Suprapubic skin (tissue), 4 donors: Measurements from ENCODE around the gene CLEC14A. TPM values are rescaled to one million over a fixed set of nuclear protein-coding genes. Genes with fewer than 3 reads are reported as not detected.

Source experiments
- DNase-seq, 2 donors: peaks; one replicate each; pipeline ENCODE4 v3.0.0-alpha.2; 2019; ENCODE audit warnings: low spot score in 2 of 2
- H3K27ac ChIP-seq: fragments of 200-600 bp; sonication (generic); one replicate; pipeline ENCODE4 v1.5.1; 2019
- H3K27me3 ChIP-seq: fragments of 200-600 bp; sonication (generic); one replicate; pipeline ENCODE4 v1.5.1; 2019
- H3K36me3 ChIP-seq: fragments of 200-600 bp; sonication (generic); one replicate; pipeline ENCODE4 v1.5.1; 2019
- H3K4me1 ChIP-seq: fragments of 200-600 bp; sonication (generic); one replicate; pipeline ENCODE4 v1.5.1; 2019
- H3K4me3 ChIP-seq: fragments of 200-600 bp; sonication (generic); one replicate; pipeline ENCODE4 v1.5.1; 2019; ENCODE audit warnings: mild to moderate bottlenecking
- H3K9me3 ChIP-seq: fragments of 200-600 bp; sonication (generic); one replicate; pipeline ENCODE4 v1.5.1; 2019
- EP300 ChIP-seq: sonication (generic); formaldehyde crosslinking; IDR thresholded peaks from one replicate; pipeline ENCODE4 v1.6.1; 2017; ENCODE audit warnings: antibody characterized with exemption
- POLR2A ChIP-seq, 2 donors: fragments of 450-650 bp; IDR thresholded peaks; one replicate each; pipeline ENCODE4 v1.6.1; 2017; ENCODE audit warnings: antibody characterized with exemption in 2 of 2, mild to moderate bottlenecking in 2 of 2, moderate library complexity in 2 of 2
- POLR2AphosphoS5 ChIP-seq, 3 donors: sonication (generic); formaldehyde crosslinking; IDR thresholded peaks; one replicate each; pipeline ENCODE4 v1.6.1; 2017; ENCODE audit warnings: antibody characterized with exemption in 3 of 3
- WGBS: methylation state at CpG from one replicate; pipeline ENCODE4 v1.1.5; 2018; 5-methylcytosine and 5-hydroxymethylcytosine counted together
- total RNA-seq, 4 donors: library from RNA; depleted of rRNA; stranded (reverse); fragments of >200 nt; gene quantifications; one replicate each; pipeline ENCODE4 v1.1.0, GENCODE V29; 2016
- TF ChIP-seq, protein P1 (sequence below), 2 donors: fragments of 200-600 bp in 1 of 2; fragments of 450-650 bp in 1 of 2; sonication (generic) in 1 of 2; IDR thresholded peaks; one replicate each; pipeline ENCODE4 v1.5.1; 2016 to 2019; ENCODE audit warnings: antibody characterized with exemption in 2 of 2, mild to moderate bottlenecking in 1 of 2, moderate library complexity in 1 of 2

CLEC14A gene
- total RNA-seq, 4 donors from 2014 or later, result 5.9 to 18.9 (median 8.6) TPM

DNA sequence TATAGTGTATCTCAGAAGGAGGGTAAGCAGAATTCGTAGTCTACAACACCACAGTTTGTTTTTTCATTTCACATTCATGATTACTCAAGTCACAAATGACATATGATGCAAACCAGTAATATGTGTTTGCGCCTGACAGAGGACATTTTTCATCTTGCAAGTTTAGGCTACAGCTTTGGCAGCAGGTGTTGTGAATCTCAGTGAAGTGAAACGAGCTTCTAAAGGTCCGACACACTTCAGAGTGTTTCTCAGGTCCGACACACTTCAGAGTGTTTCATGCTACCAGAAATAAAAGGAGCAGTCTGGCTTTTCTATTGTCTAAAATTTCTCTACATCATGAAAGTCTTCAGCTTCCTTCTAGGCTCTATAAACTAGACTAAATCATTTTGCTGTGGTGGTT is 22.7 kb downstream of the CLEC14A start:
- TF ChIP-seq POLR2AphosphoS5 (IDR thresholded peaks at IDR 0.05), result no peak
- WGBS, result 56% methylated on average over 5 of the region's 5 CpGs
- no peak overlapping the region for H3K27ac ChIP-seq
- no peak for DNase-seq
- H3K4me1 ChIP-seq, result no peaks in the 10 kb centered on the region
- no peaks in the 10 kb centered on the region for H3K27me3 ChIP-seq
- no peak overlapping the region for H3K4me3 ChIP-seq
- H3K36me3 ChIP-seq, result no peaks in the 10 kb centered on the region
- H3K9me3 ChIP-seq, result no peaks in the 10 kb centered on the region

DNA sequence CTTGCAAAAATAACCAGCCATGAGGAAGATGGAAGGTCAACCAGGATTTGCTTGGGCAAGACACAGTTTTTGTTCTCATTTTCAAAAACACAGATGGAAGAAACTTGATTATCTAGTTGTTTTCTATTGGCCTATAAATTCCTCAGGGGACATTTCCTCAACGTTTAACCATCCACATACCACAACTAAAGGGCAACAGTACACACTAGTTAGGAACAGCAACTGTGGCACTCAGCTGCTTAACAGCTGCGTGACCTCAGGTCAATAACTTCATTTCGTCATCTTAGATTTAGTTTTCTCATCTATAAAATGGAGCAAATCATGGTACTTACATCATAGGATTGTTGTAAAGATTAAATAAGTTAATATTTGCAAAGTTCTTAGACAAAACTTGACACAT is 29.5 kb downstream of the CLEC14A start:
- DNase-seq, result no peak
- Histone ChIP-seq H3K4me3 (no peak overlapping the region), H3K27me3 (no peaks in the 10 kb centered on the region), H3K9me3 (no peaks in the 10 kb centered on the region), H3K4me1 (no peaks in the 10 kb centered on the region), H3K36me3 (no peaks in the 10 kb centered on the region), H3K27ac (no peak overlapping the region)
- WGBS, result 64% methylated on average over 3 of the region's 3 CpGs
- TF ChIP-seq POLR2A (IDR thresholded peaks at IDR 0.05) (no peak), EP300 (no peak), POLR2AphosphoS5 (IDR thresholded peaks at IDR 0.05) (no peak)
- TF ChIP-seq, protein P1, sequence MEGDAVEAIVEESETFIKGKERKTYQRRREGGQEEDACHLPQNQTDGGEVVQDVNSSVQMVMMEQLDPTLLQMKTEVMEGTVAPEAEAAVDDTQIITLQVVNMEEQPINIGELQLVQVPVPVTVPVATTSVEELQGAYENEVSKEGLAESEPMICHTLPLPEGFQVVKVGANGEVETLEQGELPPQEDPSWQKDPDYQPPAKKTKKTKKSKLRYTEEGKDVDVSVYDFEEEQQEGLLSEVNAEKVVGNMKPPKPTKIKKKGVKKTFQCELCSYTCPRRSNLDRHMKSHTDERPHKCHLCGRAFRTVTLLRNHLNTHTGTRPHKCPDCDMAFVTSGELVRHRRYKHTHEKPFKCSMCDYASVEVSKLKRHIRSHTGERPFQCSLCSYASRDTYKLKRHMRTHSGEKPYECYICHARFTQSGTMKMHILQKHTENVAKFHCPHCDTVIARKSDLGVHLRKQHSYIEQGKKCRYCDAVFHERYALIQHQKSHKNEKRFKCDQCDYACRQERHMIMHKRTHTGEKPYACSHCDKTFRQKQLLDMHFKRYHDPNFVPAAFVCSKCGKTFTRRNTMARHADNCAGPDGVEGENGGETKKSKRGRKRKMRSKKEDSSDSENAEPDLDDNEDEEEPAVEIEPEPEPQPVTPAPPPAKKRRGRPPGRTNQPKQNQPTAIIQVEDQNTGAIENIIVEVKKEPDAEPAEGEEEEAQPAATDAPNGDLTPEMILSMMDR (IDR thresholded peaks at IDR 0.05), result no peak

DNA sequence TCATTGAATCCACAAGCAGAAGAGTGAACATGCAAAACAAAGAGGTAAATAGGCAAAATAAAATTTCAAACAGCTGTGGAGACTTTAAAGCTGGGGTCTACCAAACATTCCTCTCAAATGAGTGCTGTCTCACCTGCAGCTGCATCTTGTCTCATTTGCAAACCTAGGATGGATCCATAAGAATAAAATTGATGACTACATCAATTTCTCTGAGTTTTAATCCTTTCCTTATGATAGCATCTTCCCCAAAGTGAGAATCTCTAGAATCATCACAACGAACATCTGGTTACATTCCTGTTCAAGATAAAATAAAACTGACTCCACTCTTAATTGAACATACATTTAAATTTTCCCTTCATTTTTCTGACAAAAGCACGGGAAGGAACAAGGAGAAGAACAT is 29.9 kb downstream of the CLEC14A start:
- TF ChIP-seq, protein P1 (IDR thresholded peaks at IDR 0.05), result no peak
- TF ChIP-seq EP300 (no peak), POLR2AphosphoS5 (IDR thresholded peaks at IDR 0.05) (no peak), POLR2A (IDR thresholded peaks at IDR 0.05) (no peak)
- Histone ChIP-seq H3K27me3 (no peaks in the 10 kb centered on the region), H3K4me1 (no peaks in the 10 kb centered on the region), H3K4me3 (no peak overlapping the region), H3K27ac (no peak overlapping the region), H3K9me3 (no peaks in the 10 kb centered on the region), H3K36me3 (no peaks in the 10 kb centered on the region)
- no peak for DNase-seq
- WGBS, result 76% methylated on average over 2 of the region's 2 CpGs

- no peaks in the 10 kb centered on the region for H3K27me3 ChIP-seq
- no peaks in the 10 kb centered on the region for H3K9me3 ChIP-seq
- no peak overlapping the region for H3K27ac ChIP-seq
- no peaks in the 10 kb centered on the region for H3K36me3 ChIP-seq
- DNase-seq, result no peak
- no peak overlapping the region for H3K4me3 ChIP-seq
- no peaks in the 10 kb centered on the region for H3K4me1 ChIP-seq
- TF ChIP-seq, protein P1 (IDR thresholded peaks at IDR 0.05), result no peak
- no peak for TF ChIP-seq POLR2A (IDR thresholded peaks at IDR 0.05)
- TF ChIP-seq POLR2AphosphoS5 (IDR thresholded peaks at IDR 0.05), result no peak
- no peak for TF ChIP-seq EP300
These were observed 31.6 kb downstream of the CLEC14A start for GRCh38 chr14:38224338-38224737.

DNA sequence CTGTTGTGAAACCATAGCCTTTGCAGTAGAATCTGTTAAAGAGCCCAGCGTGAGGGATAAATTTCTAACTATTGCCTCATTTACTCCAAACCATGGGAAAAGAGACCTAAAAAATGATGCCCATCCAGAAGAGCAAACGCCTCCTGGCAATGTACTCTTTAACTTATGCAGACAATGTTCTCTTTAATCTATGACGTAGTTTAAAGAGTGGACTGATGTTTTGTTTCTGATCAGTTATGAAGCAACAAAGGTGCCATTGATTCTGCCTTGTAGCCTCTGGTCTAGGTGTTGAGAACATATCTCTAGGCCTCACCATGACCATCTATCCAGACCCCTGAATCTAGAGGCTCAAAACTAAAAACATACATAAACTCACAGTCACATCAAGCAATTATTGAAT is 34.8 kb downstream of the CLEC14A start:
- 89% methylated on average over 3 of the region's 3 CpGs for WGBS
- Histone ChIP-seq H3K36me3 (no peaks in the 10 kb centered on the region), H3K27ac (no peak overlapping the region), H3K9me3 (no peaks in the 10 kb centered on the region), H3K4me3 (no peak overlapping the region), H3K4me1 (no peaks in the 10 kb centered on the region), H3K27me3 (no peaks in the 10 kb centered on the region)
- DNase-seq, result no peak
- no peak for TF ChIP-seq EP300
- no peak for TF ChIP-seq POLR2AphosphoS5 (IDR thresholded peaks at IDR 0.05)
- TF ChIP-seq, protein P1 (IDR thresholded peaks at IDR 0.05), result no peak
- no peak for TF ChIP-seq POLR2A (IDR thresholded peaks at IDR 0.05)

DNA sequence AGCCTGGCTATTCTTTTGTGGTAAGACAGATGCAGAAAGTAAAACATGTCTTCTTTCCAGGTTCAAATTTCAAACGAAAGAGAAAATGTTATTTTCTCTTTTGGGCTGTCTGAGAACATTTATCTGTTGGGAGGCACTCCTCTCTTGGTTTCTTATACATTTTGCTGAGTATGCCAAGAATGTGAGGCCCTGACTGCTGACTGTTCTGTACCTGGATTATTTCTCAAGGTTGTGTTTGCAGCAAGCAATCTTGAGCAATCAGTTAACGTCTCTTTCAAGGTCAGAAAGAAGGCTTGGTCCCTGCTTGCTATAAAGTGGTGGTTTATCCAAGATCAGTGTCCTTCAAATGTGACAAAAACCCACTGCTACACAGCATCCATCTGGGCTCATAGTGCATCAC is 38.3 kb downstream of the CLEC14A start:
- Histone ChIP-seq H3K4me1 (no peaks in the 10 kb centered on the region), H3K4me3 (no peak overlapping the region), H3K36me3 (no peaks in the 10 kb centered on the region), H3K27ac (no peak overlapping the region), H3K27me3 (no peaks in the 10 kb centered on the region), H3K9me3 (no peaks in the 10 kb centered on the region)
- TF ChIP-seq POLR2AphosphoS5 (IDR thresholded peaks at IDR 0.05) (no peak), EP300 (no peak), POLR2A (IDR thresholded peaks at IDR 0.05) (no peak)
- TF ChIP-seq, protein P1 (IDR thresholded peaks at IDR 0.05), result no peak
- no peak for DNase-seq
- 45% methylated on average over 2 of the region's 2 CpGs for WGBS
